GM19035 (cell line): ENCODE results near the gene PTGIS.
"Not testable (repeated sequence)": the region's sequence is repeated elsewhere in the genome, so short reads cannot be mapped to it uniquely, and the experiment has no call there.

ENCODE experiments used
- ATAC-seq: cut with Tn5 transposase; IDR thresholded peaks from one replicate; pipeline ENCODE4 v1.9.1; 2021; ENCODE audit not compliant: unreplicated experiment

PTGIS gene

GRCh38 chr20:49567421-49568277 lies at the start of gene PTGIS:
Gene PTGIS, minus strand, starts transcription at chr20:49568137. Its CDS starts 21 bp downstream, at chr20:49568116.
- no peak for ATAC-seq

- not testable (repeated sequence) for ATAC-seq
These were observed 49.5 kb upstream of the PTGIS start for GRCh38 chr20:49617394-49617793.

GRCh38 chr20:49616154-49617007 lies 48.4 kb upstream of the PTGIS start:
- no peak for ATAC-seq

- ATAC-seq, result no peak
These were observed 47.6 kb upstream of the PTGIS start for GRCh38 chr20:49615401-49616153.

- ATAC-seq, result not testable (repeated sequence)
These were observed 47.1 kb upstream of the PTGIS start for GRCh38 chr20:49615051-49615400.

- no peak for ATAC-seq
These were observed 46.6 kb upstream of the PTGIS start for GRCh38 chr20:49614338-49615050.

GRCh38 chr20:49612127-49612738 lies 44.3 kb upstream of the PTGIS start:
- no peak for ATAC-seq

GRCh38 chr20:49611539-49612126 lies 43.7 kb upstream of the PTGIS start:
- not testable (repeated sequence) for ATAC-seq

GRCh38 chr20:49610691-49611538 lies 43.0 kb upstream of the PTGIS start:
- ATAC-seq, result no peak

- ATAC-seq, result no peak
These were observed 41.1 kb upstream of the PTGIS start for GRCh38 chr20:49608752-49609670.

- ATAC-seq, result no peak
These were observed 39.6 kb upstream of the PTGIS start for GRCh38 chr20:49607568-49607967.

- ATAC-seq, result no peak
These were observed 35.3 kb upstream of the PTGIS start for GRCh38 chr20:49603209-49603627.

GRCh38 chr20:49602345-49603208 lies 34.6 kb upstream of the PTGIS start:
- ATAC-seq, result no peak

GRCh38 chr20:49601153-49601924 lies 33.4 kb upstream of the PTGIS start:
- no peak for ATAC-seq

- no peak for ATAC-seq
These were observed 31.8 kb upstream of the PTGIS start for GRCh38 chr20:49599746-49600113.

GRCh38 chr20:49597825-49598395 lies 30.0 kb upstream of the PTGIS start:
- ATAC-seq, result no peak
